KOPT-K1 (cell line): ENCODE data around the gene SMARCA4.
A peak's percentile ranks its signal among the peaks of the same experiment; 100 is the strongest.

Experiments
- H3K27ac ChIP-seq: fragments of 200-600 bp; sonication (generic); 2 replicates; pipeline ENCODE4 v1.5.1; 2016; ENCODE audit warnings: antibody characterized with exemption, mild to moderate bottlenecking, low read depth, low read length; ENCODE audit not compliant: poor library complexity, severe bottlenecking
- H3K36me3 ChIP-seq: fragments of 200-600 bp; sonication (generic); 2 replicates; pipeline ENCODE4 v1.5.1; 2017; ENCODE audit warnings: antibody characterized with exemption, mild to moderate bottlenecking, low read length, moderate library complexity; ENCODE audit not compliant: insufficient read depth
- H3K9me3 ChIP-seq: fragments of 200-600 bp; sonication (generic); 2 replicates; pipeline ENCODE4 v1.5.1; 2017; ENCODE audit warnings: antibody characterized with exemption, low read length, mild to moderate bottlenecking; ENCODE audit not compliant: insufficient read depth, poor library complexity, severe bottlenecking

Gene SMARCA4

GRCh38 chr19:11007962-11008532, 47.2 kb downstream of the SMARCA4 start:
- peaks cover 97% of the 10 kb centered on the region for H3K36me3 ChIP-seq
- no peaks in the 10 kb centered on the region for H3K9me3 ChIP-seq
- H3K27ac ChIP-seq, result no peak overlapping the region

GRCh38 chr19:11010041-11010440, 49.2 kb downstream of the SMARCA4 start:
- Histone ChIP-seq H3K36me3 (peaks cover 97% of the 10 kb centered on the region), H3K9me3 (no peaks in the 10 kb centered on the region)

GRCh38 chr19:11012507-11012906, 51.7 kb downstream of the SMARCA4 start:
- Histone ChIP-seq H3K9me3 (no peaks in the 10 kb centered on the region), H3K27ac (no peak overlapping the region), H3K36me3 (peaks cover 98% of the 10 kb centered on the region)

More at GRCh38 chr19:11010041-11010440, 49.2 kb downstream of the SMARCA4 start:
- no peak overlapping the region for H3K27ac ChIP-seq

- Histone ChIP-seq H3K36me3 (peaks cover 98% of the 10 kb centered on the region), H3K9me3 (no peaks in the 10 kb centered on the region), H3K27ac (no peak overlapping the region)
Measured at GRCh38 chr19:11013771-11014170, 52.9 kb downstream of the SMARCA4 start.

GRCh38 chr19:11014403-11014911, 53.6 kb downstream of the SMARCA4 start:
- H3K9me3 ChIP-seq, result no peaks in the 10 kb centered on the region
- peaks cover 98% of the 10 kb centered on the region for H3K36me3 ChIP-seq

GRCh38 chr19:11016631-11017030, 55.8 kb downstream of the SMARCA4 start:
- no peaks in the 10 kb centered on the region for H3K9me3 ChIP-seq
- peaks cover 100% of the 10 kb centered on the region for H3K36me3 ChIP-seq
- H3K27ac ChIP-seq, result no peak overlapping the region

More at GRCh38 chr19:11014403-11014911, 53.6 kb downstream of the SMARCA4 start:
- H3K27ac ChIP-seq, result no peak overlapping the region

GRCh38 chr19:11017275-11018035, 56.6 kb downstream of the SMARCA4 start:
- Histone ChIP-seq H3K36me3 (peaks cover 100% of the 10 kb centered on the region), H3K27ac (no peak overlapping the region), H3K9me3 (no peaks in the 10 kb centered on the region)

- no peaks in the 10 kb centered on the region for H3K9me3 ChIP-seq
- peaks cover 100% of the 10 kb centered on the region for H3K36me3 ChIP-seq
- no peak overlapping the region for H3K27ac ChIP-seq
Measured at GRCh38 chr19:11018179-11018578, 57.3 kb downstream of the SMARCA4 start.

GRCh38 chr19:11018763-11019162, 57.9 kb downstream of the SMARCA4 start:
- no peaks in the 10 kb centered on the region for H3K9me3 ChIP-seq
- no peak overlapping the region for H3K27ac ChIP-seq
- peaks cover 100% of the 10 kb centered on the region for H3K36me3 ChIP-seq

- Histone ChIP-seq H3K27ac (no peak overlapping the region), H3K9me3 (no peaks in the 10 kb centered on the region), H3K36me3 (peaks cover 100% of the 10 kb centered on the region)
Measured at GRCh38 chr19:11019262-11019661, 58.4 kb downstream of the SMARCA4 start.

- Histone ChIP-seq H3K27ac (no peak overlapping the region), H3K36me3 (peaks cover 100% of the 10 kb centered on the region), H3K9me3 (no peaks in the 10 kb centered on the region)
Measured at GRCh38 chr19:11019824-11020223, 59.0 kb downstream of the SMARCA4 start.

GRCh38 chr19:11020423-11020822, 59.6 kb downstream of the SMARCA4 start:
- Histone ChIP-seq H3K27ac (no peak overlapping the region), H3K36me3 (peaks cover 100% of the 10 kb centered on the region)

GRCh38 chr19:11020982-11021759, 60.3 kb downstream of the SMARCA4 start:
- peaks cover 100% of the 10 kb centered on the region for H3K36me3 ChIP-seq

More at GRCh38 chr19:11020423-11020822, 59.6 kb downstream of the SMARCA4 start:
- H3K9me3 ChIP-seq, result no peaks in the 10 kb centered on the region

GRCh38 chr19:11021760-11022144, 60.9 kb downstream of the SMARCA4 start:
- no peak overlapping the region for H3K27ac ChIP-seq
- no peaks in the 10 kb centered on the region for H3K9me3 ChIP-seq
- H3K36me3 ChIP-seq, result peaks cover 99% of the 10 kb centered on the region

More at GRCh38 chr19:11020982-11021759, 60.3 kb downstream of the SMARCA4 start:
- Histone ChIP-seq H3K27ac (no peak overlapping the region), H3K9me3 (no peaks in the 10 kb centered on the region)

- H3K36me3 ChIP-seq, result peaks cover 99% of the 10 kb centered on the region
- H3K27ac ChIP-seq, result peak overlapping the region; percentile 44
- H3K9me3 ChIP-seq, result no peaks in the 10 kb centered on the region
Measured at GRCh38 chr19:11023016-11023415, 62.2 kb downstream of the SMARCA4 start.
